ENCODE data around the gene PIGS. TPM values are rescaled to one million over a fixed set of nuclear protein-coding genes. Genes with fewer than 3 reads are reported as not detected.

The PIGS gene
- total and polyA plus RNA-seq, 2 of the 13 experiments (the other 11 are each of a cell fraction or from before 2014, with no cell fraction given) = 31.7 to 42.6 TPM

- no peak for TF ChIP-seq CREBL2 (CRISPR knock-in tag; IDR thresholded peaks at IDR 0.05; ENCODE audit: borderline replicate concordance)
- TF ChIP-seq, protein P1, sequence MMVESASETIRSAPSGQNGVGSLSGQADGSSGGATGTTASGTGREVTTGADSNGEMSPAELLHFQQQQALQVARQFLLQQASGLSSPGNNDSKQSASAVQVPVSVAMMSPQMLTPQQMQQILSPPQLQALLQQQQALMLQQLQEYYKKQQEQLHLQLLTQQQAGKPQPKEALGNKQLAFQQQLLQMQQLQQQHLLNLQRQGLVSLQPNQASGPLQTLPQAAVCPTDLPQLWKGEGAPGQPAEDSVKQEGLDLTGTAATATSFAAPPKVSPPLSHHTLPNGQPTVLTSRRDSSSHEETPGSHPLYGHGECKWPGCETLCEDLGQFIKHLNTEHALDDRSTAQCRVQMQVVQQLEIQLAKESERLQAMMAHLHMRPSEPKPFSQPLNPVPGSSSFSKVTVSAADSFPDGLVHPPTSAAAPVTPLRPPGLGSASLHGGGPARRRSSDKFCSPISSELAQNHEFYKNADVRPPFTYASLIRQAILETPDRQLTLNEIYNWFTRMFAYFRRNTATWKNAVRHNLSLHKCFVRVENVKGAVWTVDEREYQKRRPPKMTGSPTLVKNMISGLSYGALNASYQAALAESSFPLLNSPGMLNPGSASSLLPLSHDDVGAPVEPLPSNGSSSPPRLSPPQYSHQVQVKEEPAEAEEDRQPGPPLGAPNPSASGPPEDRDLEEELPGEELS (CRISPR knock-in tag; IDR thresholded peaks at IDR 0.05) = no peak
- TF ChIP-seq, protein P2, sequence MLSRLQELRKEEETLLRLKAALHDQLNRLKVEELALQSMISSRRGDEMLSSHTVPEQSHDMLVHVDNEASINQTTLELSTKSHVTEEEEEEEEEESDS (CRISPR knock-in tag; IDR thresholded peaks at IDR 0.05; ENCODE audit: borderline replicate concordance) = no peak
- no peak for TF ChIP-seq ZNF564 (CRISPR knock-in tag; IDR thresholded peaks at IDR 0.05)
- no peak for TF ChIP-seq GFI1 (CRISPR knock-in tag; IDR thresholded peaks at IDR 0.05; ENCODE audit: borderline replicate concordance)
- TF ChIP-seq CSRNP1 (CRISPR knock-in tag; IDR thresholded peaks at IDR 0.05) = no peak
- TF ChIP-seq TEF (CRISPR knock-in tag; IDR thresholded peaks at IDR 0.05) = no peak
- no peak for TF ChIP-seq RORA (CRISPR knock-in tag; IDR thresholded peaks at IDR 0.05)
- TF ChIP-seq ZNF343 (CRISPR knock-in tag; IDR thresholded peaks at IDR 0.05) = no peak
- TF ChIP-seq KMT2B (CRISPR knock-in tag; IDR thresholded peaks at IDR 0.05) = no peak
- TF ChIP-seq ZNF136 (CRISPR knock-in tag; IDR thresholded peaks at IDR 0.05; ENCODE audit: low read depth) = no peak
Observed at GRCh38 chr17:28553000-28553505, 18.3 kb downstream of the PIGS start (continued).
